PC-3 (cell line): ENCODE measurements around the gene TMEM94. TPM values are rescaled to one million over a fixed set of nuclear protein-coding genes. Genes with fewer than 3 reads are reported as not detected.

Experiments
- ATAC-seq: fragments of 200-7000 bp; cut with Tn5 transposase; 2 replicates; pipeline ENCODE4 v1.9.1; 2020; ENCODE audit warnings: mild to moderate bottlenecking, moderate library complexity
- BruUV-seq: library from RNA; stranded (reverse); fragments of 400-500 nt; replicated peaks from 2 replicates; lab custom pipeline; 2021; lab: Mats Ljungman, UMichigan
- CTCF ChIA-PET: fragments of 300-600 bp; sonication (Branson Sonifier 250); formaldehyde crosslinking; loops from one replicate; lab custom pipeline; 2022; ENCODE audit warnings: antibody characterized with exemption; lab: Charles Lee
- POLR2A ChIA-PET: fragments of 300-600 bp; sonication (Branson Sonifier 250); formaldehyde crosslinking; loops from one replicate; lab custom pipeline; 2022; ENCODE audit warnings: antibody characterized with exemption; ENCODE audit not compliant: unreplicated experiment; lab: Charles Lee
- DNase-seq: peaks from one replicate; pipeline ENCODE4 v3.0.0-alpha.2; 2015
- H2AFZ ChIP-seq: fragments of 300-600 bp; sonication (generic); 2 replicates; pipeline ENCODE4 v1.6.0; 2016; ENCODE audit warnings: antibody characterized with exemption, low read length
- H3F3A ChIP-seq: fragments of 300-600 bp; sonication (generic); one replicate; pipeline ENCODE4 v1.6.0; 2017; ENCODE audit warnings: antibody characterized with exemption, low read length, control low read depth, mild to moderate bottlenecking; ENCODE audit not compliant: unreplicated experiment
- H3K27ac ChIP-seq: fragments of 300-600 bp; sonication (generic); 2 replicates; pipeline ENCODE4 v1.5.1; 2016; ENCODE audit warnings: mild to moderate bottlenecking, low read length
- H3K27me3 ChIP-seq: fragments of 300-600 bp; sonication (generic); 2 replicates; pipeline ENCODE4 v1.6.1; 2016; ENCODE audit warnings: low read length, mixed read lengths
- H3K36me3 ChIP-seq: fragments of 300-600 bp; sonication (generic); 2 replicates; pipeline ENCODE4 v1.6.1; 2016; ENCODE audit warnings: low read depth, mixed run types, low read length, mixed read lengths
- H3K4me1 ChIP-seq: fragments of 300-600 bp; sonication (generic); 2 replicates; pipeline ENCODE4 v1.5.1; 2016; ENCODE audit warnings: low read length; ENCODE audit not compliant: insufficient read depth
- H3K4me2 ChIP-seq: fragments of 300-600 bp; sonication (generic); 2 replicates; pipeline ENCODE4 v1.6.0; 2016; ENCODE audit warnings: low read length
- H3K4me3 ChIP-seq: fragments of 300-600 bp; sonication (generic); 2 replicates; pipeline ENCODE4 v1.5.1; 2016; ENCODE audit warnings: mild to moderate bottlenecking, low read length, mixed read lengths
- H3K79me2 ChIP-seq: fragments of 300-600 bp; sonication (generic); 2 replicates; pipeline ENCODE4 v1.6.1; 2017; ENCODE audit warnings: low read length, mixed read lengths
- H3K9ac ChIP-seq: fragments of 300-600 bp; sonication (generic); 2 replicates; pipeline ENCODE4 v1.6.0; 2016; ENCODE audit warnings: mild to moderate bottlenecking, low read length
- H3K9me2 ChIP-seq: fragments of 300-600 bp; sonication (generic); replicated peaks from 2 replicates; pipeline ENCODE4 v1.6.1; 2016; ENCODE audit warnings: mixed run types, low read length, mixed read lengths
- H3K9me3 ChIP-seq: fragments of 300-600 bp; sonication (generic); 2 replicates; pipeline ENCODE4 v1.6.1; 2016; ENCODE audit warnings: low read length, mixed read lengths
- H4K20me1 ChIP-seq: fragments of 300-600 bp; sonication (generic); 2 replicates; pipeline ENCODE4 v1.6.1; 2016; ENCODE audit warnings: low read length, mixed read lengths
- CTCF ChIP-seq: fragments of 300-600 bp; sonication (generic); conservative IDR thresholded peaks from 2 replicates; pipeline ENCODE4 v1.5.1; 2017; ENCODE audit warnings: antibody characterized with exemption, low read depth, mild to moderate bottlenecking, low read length
- EZH2 ChIP-seq: fragments of 300-600 bp; sonication (generic); IDR thresholded peaks from one replicate; pipeline ENCODE4 v1.6.1; 2017; ENCODE audit warnings: antibody characterized with exemption, mild to moderate bottlenecking, low read length; ENCODE audit not compliant: unreplicated experiment
- EZH2phosphoT487 ChIP-seq: fragments of 300-600 bp; sonication (generic); IDR thresholded peaks from 2 replicates; pipeline ENCODE4 v1.6.1; 2018; ENCODE audit warnings: mild to moderate bottlenecking, antibody characterized with exemption, low read length, borderline replicate concordance
- intact Hi-C: fragments of 100-400 bp; cut with micrococcal nuclease; formaldehyde crosslinking; loops from 2 replicates; pipeline ENCODE4 v1.9.0; 2023
- total RNA-seq: library from RNA; depleted of rRNA; stranded (reverse); fragments of >200 nt; gene quantifications from 2 replicates; pipeline ENCODE4 v1.2.3, GENCODE V29; 2014

Gene TMEM94
- total RNA-seq, 1 experiment from 2014 or later = 45.6 TPM

- H3K9ac ChIP-seq = no peak overlapping the region
These were observed 39.3 kb upstream of the TMEM94 start for GRCh38 chr17:75417054-75417580.

GRCh38 chr17:75418531-75418930 lies 37.9 kb upstream of the TMEM94 start:
- intact Hi-C loops = loop anchor here (10.0 kb wide), 2 partner anchors 214 to 304 kb away; partner anchors contain the start of gene NUP85
- no peaks in the 10 kb centered on the region for H3K79me2 ChIP-seq
- DNase-seq = no peak
- TF ChIP-seq CTCF (no peak), EZH2 (no peak), EZH2phosphoT487 (no peak)
- H3K4me3 ChIP-seq = no peak overlapping the region
- no peak overlapping the region for H3K4me2 ChIP-seq
- no peaks in the 10 kb centered on the region for H3K4me1 ChIP-seq
- no peaks in the 10 kb centered on the region for H4K20me1 ChIP-seq
- no TSS peak for BruUV-seq
- CTCF ChIA-PET = interaction anchor here (0.6 kb wide), 1 partner anchor 178 kb away, joined by 4 read pairs; no protein-coding TSS in a partner anchor
- POLR2A ChIA-PET = interaction anchor here (0.5 to 0.7 kb wide), 3 partner anchors 129 to 1706 kb away, joined by 3 read pairs; partner anchors contain the start of gene SLC25A19
- no peaks in the 10 kb centered on the region for H3F3A ChIP-seq
- H3K9ac ChIP-seq = no peak overlapping the region
- no peak overlapping the region for H3K27ac ChIP-seq
- H2AFZ ChIP-seq = no peak overlapping the region
- ATAC-seq = no peak
- H3K9me2 ChIP-seq = no peaks in the 10 kb centered on the region
- H3K9me3 ChIP-seq = no peaks in the 10 kb centered on the region
- H3K36me3 ChIP-seq = no peaks in the 10 kb centered on the region
- no peaks in the 10 kb centered on the region for H3K27me3 ChIP-seq

More at GRCh38 chr17:75417054-75417580, 39.3 kb upstream of the TMEM94 start:
- ChIA-PET POLR2A (no interaction called here), CTCF (no interaction called here)
- Histone ChIP-seq H3K4me3 (no peak overlapping the region), H3K4me2 (no peak overlapping the region), H2AFZ (no peak overlapping the region), H3K4me1 (0 out of 2 replicates have a peak, but pooled peaks cover 3% of the 10 kb centered on the region), H3K36me3 (no peaks in the 10 kb centered on the region), H3K27ac (no peak overlapping the region), H3K27me3 (no peaks in the 10 kb centered on the region), H4K20me1 (no peaks in the 10 kb centered on the region), H3K9me3 (no peaks in the 10 kb centered on the region), H3K79me2 (no peaks in the 10 kb centered on the region), H3F3A (no peaks in the 10 kb centered on the region), H3K9me2 (no peaks in the 10 kb centered on the region)
- intact Hi-C loops = loop anchor here (10.0 kb wide), 2 partner anchors 212 to 302 kb away; partner anchors contain the start of gene NUP85
- TF ChIP-seq EZH2 (no peak), CTCF (no peak), EZH2phosphoT487 (no peak)
- DNase-seq = no peak
- no TSS peak for BruUV-seq
- no peak for ATAC-seq
